HS-27A (cell line): ENCODE results near the gene PRSS8.
"Not testable (repeated sequence)": the region's sequence is repeated elsewhere in the genome, so short reads cannot be mapped to it uniquely, and the experiment has no call there.

Experiments
- DNase-seq: peaks from one replicate; pipeline ENCODE4 v3.0.0-alpha.2; 2012; ENCODE audit warnings: low read depth, missing footprints

Gene PRSS8

DNA sequence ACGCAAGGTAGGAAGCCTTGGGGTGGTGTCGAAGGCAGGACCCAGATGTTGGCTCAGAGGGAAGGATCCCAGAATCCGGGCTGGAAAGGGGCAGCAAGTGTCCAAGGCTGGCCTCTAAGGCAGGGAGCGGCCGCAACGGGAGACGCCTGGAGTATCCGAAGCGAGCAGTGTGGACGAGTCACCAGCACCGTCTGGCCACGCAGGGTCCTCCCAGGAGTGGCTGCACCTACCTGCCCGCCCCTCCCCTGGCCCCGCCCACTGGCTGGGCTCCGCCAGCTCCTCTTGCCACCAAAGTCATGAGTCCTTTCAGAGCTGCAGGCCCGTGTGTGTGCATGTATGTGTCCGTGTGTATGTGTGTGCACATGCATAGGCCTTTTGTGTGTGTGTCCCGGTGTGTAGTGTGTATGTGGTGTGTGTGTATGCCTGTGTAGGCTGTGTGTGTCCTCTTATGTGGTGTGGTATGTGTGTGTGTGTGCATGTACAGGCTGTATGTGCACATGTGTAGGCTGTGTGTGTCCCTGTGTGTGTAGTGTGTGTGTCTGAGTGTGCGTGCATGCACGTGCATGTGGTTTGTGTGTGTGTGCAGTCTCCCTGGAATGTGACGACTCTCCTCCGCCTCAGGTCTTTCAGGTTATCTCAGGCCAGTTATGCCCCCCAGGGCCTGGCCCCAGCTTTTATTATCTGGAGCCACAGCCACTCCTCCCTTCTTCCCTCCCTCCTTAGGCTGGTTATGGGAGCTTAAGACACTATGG lies at the start of gene PRSS8:
Gene PRSS8, minus strand, starts transcription at position 193 of the 752 bp plus-strand sequence. CDS start 229 bp downstream, outside the sequence.
- no peak for DNase-seq

GRCh38 chr16:31184888-31185287 lies 49.4 kb upstream of the PRSS8 start:
- no peak for DNase-seq

- no peak for DNase-seq
These were observed 48.2 kb upstream of the PRSS8 start for GRCh38 chr16:31183432-31184428.

DNA sequence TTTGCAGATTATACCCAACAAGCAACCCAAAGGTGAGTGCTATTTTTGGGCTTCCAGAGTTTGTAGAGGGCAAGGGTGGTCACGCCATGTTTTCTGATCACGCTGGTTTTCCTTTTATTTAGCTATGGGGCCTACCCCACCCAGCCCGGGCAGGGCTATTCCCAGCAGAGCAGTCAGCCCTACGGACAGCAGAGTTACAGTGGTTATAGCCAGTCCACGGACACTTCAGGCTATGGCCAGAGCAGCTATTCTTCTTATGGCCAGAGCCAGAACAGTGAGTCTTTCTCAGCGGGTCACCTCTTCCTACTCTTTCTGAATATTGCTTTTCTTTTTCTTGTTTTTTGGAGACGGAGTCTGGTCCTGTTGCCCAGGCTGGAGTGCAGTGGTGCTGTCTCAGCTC lies 46.9 kb upstream of the PRSS8 start:
- no peak for DNase-seq

GRCh38 chr16:31181102-31181830 lies 45.7 kb upstream of the PRSS8 start:
- no peak for DNase-seq

DNA sequence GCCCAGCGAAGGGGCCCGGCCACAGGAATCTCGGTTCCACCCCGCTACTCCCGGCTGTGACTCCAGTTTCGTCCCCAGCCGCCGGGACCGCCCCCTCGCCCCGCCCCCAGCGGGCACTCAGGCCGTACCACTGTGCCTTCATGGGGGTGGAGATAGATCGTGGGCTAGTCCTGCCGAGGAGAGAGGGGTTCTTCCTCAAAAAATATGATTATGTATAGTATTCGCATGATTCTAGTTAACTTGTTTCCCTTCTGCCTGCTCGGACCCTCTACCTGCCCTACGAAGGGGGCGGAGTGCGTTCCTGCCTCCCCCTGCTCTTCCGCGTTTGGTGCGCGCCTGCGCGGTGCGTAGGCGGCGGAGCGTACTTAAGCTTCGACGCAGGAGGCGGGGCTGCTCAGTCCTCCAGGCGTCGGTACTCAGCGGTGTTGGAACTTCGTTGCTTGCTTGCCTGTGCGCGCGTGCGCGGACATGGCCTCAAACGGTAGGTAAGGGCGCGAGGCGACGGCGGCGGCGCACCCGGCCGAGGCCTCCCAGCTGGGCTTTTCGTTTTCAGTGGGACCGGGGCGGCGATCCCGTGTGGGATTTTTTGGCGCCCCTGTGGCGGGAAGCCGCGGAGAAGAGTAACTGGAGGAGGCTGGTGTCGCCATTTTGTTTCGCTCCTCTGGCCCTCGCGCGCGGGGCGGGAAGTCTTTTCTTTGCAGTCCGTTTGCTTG lies 44.4 kb upstream of the PRSS8 start, which contains the start of gene FUS:
Gene FUS, plus strand, starts transcription at position 393 of the 713 bp plus-strand sequence. Its CDS starts 76 bp downstream, at position 469.
- DNase-seq: peak; percentile 78

- DNase-seq: no peak
These were observed 43.8 kb upstream of the PRSS8 start for GRCh38 chr16:31179219-31179746.

- no peak for DNase-seq
These were observed 41.6 kb upstream of the PRSS8 start for GRCh38 chr16:31177136-31177535.

DNA sequence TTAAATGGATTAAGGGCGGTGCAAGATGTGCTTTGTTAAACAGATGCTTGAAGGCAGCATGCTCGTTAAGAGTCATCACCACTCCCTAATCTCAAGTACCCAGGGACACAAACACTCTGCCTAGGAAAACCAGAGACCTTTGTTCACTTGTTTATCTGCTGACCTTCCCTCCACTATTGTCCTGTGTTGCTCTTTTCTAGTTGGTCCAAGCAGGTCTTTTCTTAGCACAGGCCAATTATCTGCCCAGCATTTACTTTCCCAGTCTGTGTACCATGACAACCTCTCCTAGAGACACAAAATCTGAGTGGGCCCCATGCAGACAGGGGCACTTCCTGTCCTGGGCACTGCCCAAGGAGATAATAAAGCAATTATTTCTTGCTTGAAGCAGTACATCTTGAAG lies 34.5 kb upstream of the PRSS8 start:
- DNase-seq: not testable (repeated sequence)

GRCh38 chr16:31168848-31169247 lies 33.3 kb upstream of the PRSS8 start:
- DNase-seq: no peak

- DNase-seq: no peak
These were observed 31.8 kb upstream of the PRSS8 start for GRCh38 chr16:31167315-31167714.

- DNase-seq: no peak
These were observed 21.6 kb upstream of the PRSS8 start for GRCh38 chr16:31157136-31157535.

DNA sequence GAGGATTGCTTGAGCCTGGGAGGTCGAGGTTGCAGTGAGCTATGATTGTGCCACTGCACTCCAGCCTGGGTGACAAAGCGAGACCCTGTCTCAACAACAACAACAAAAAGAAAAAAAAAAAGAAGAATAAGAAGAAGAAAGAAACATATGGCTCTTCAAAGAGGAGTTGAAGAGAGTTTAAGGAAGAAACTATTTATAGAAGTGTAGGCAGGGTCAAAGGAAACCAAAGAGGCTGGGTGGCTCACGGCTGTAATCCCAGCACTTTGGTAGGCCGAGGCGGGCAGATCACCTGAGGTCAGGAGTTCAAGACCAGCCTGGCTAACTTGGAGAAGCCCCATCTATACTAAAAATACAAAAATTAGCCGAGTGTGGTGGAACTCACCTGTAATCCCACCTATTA lies 15.4 kb upstream of the PRSS8 start:
- not testable (repeated sequence) for DNase-seq

DNA sequence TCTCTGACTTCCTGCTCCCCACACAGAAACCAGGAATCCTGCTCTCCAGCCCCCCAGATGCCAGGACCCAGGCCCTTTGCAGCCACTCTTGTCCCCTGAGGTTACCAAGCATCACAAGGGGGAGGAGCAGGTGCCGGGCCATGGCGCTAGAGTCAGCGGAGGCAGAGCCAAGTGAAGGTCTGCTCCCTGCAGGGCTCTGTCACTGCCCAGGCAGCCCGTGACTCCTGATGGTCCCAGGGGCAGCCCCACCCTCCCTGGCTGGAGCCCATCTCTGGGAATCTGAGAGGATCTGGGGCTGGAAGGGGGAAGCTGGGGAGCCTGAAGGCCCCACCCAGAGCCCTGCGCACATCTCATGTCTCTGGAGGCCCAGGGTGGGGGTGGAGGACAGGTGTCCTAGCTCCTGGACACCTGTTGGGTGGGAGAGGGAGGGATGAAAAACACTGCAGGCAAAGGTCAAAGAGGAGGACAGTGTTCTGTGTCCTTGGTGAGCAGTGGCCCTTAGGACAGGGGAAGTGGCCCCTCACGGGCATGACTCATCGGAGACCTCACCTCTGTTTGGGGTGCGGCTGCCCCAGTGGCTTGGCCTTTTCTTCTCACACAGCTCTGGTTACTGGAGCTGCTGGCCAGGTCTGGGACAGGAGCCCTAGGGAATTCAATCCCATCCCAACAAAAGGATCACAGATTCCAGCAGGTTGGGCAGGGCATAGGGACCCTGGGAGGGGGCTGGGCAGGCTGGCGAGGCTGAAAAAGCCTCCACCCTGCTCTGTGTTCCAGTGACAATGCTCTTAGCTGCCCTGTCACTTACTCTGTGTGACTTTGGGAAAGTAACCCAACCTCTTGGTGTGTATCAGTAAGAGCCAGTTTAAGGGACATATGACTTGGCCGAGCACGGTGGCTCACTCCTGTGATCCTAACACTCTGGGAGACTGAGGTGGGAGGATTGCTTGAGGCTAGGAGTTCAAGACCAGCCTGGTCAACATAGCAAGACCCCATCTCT lies 14.7 kb upstream of the PRSS8 start, which contains the start of gene PRSS36:
Gene PRSS36, minus strand, starts transcription at position 173 of the 997 bp plus-strand sequence. Its CDS starts 31 bp downstream, at position 142.
- DNase-seq: no peak

GRCh38 chr16:31149332-31149731 lies 13.8 kb upstream of the PRSS8 start:
- no peak for DNase-seq

DNA sequence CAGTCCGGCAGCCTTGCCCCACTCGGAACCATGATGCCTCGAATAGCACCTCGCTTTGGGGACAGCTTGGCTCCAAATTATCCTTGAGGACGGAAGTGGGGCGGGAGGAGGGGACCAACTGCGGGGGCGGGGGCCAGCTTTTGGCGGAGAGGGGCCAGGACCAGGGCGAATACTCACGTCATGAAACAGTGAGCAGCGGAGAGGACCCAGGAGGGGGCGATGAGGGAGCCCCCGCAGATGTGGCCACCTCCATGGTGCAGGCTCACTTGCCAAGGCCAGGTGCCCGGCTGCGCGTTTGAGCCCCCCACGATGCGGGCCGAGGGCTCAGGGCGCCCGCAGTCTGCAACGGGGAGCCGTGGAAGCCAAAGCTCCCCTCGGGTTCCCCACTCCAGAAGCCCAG lies 13.4 kb upstream of the PRSS8 start:
- DNase-seq: no peak

DNA sequence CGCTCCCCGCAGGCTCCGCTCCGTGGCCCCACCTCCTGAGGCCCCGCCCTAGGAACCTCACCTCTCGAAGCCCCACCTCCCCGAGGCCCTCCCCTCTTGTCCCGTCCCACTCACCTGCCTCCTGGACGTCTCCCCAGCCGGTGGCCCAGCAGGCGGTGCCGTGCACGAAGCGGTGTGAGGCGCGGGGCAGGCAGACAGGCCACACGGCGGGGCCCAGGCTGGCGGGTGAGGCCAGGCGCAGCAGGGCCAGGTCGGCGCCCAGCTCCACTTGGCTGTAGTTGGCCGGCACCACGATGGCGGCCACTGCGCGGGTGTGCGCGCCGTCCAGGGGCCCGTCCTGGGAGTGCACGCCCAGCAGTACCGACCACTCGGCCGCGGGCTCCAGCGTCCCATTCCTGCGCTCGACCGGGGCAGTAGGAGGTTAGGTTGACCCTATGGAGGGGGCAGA lies 12.8 kb upstream of the PRSS8 start:
- DNase-seq: no peak

DNA sequence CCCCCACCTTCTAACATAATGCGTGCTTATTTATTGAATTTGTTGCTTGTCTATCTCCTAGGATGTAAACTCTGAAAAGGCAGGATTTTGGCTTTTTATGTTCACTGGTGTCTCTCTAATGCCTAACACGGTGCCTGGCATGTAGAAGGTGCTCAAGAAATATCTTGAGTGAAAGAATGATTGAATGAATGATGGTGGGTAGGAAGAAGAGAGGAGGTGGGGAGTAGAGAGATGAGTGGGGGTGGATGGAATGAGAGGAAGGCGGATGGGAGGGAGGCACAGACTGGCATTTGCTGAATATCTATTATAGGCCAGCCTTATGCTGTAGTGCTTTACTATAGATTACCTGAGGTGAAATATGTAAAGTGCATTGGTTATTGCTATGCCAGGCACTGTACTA lies 12.0 kb upstream of the PRSS8 start:
- no peak for DNase-seq

GRCh38 chr16:31145398-31145990 lies 10.0 kb upstream of the PRSS8 start:
- no peak for DNase-seq
